COLO668 (cell line): ENCODE results near the gene ARHGAP27.
A peak's percentile ranks its signal among the peaks of the same experiment; 100 is the strongest.

Experiments
- DNase-seq: peaks from one replicate; lab custom pipeline; 2025; ENCODE audit not compliant: unreplicated experiment; lab: John Stamatoyannopoulos, UW

Gene ARHGAP27

GRCh38 chr17:45408611-45409421 is 23.9 kb downstream of the ARHGAP27 start:
- no peak for DNase-seq

- DNase-seq = no peak
Observed at GRCh38 chr17:45406107-45406506, 26.6 kb downstream of the ARHGAP27 start.

- no peak for DNase-seq
Observed at GRCh38 chr17:45405250-45406086, 27.2 kb downstream of the ARHGAP27 start.

- no peak for DNase-seq
Observed at GRCh38 chr17:45404870-45405249, 27.8 kb downstream of the ARHGAP27 start.

- DNase-seq = no peak
Observed at GRCh38 chr17:45403906-45404490, 28.7 kb downstream of the ARHGAP27 start.

- no peak for DNase-seq
Observed at GRCh38 chr17:45402916-45403315, 29.8 kb downstream of the ARHGAP27 start.

GRCh38 chr17:45398800-45399199 is 33.9 kb downstream of the ARHGAP27 start:
- no peak for DNase-seq

- DNase-seq = no peak
Observed at GRCh38 chr17:45397796-45398195, 34.9 kb downstream of the ARHGAP27 start.

- no peak for DNase-seq
Observed at GRCh38 chr17:45396496-45397205, 36.0 kb downstream of the ARHGAP27 start.

GRCh38 chr17:45395569-45396415 is 36.9 kb downstream of the ARHGAP27 start:
- no peak for DNase-seq

- DNase-seq = peak; percentile 49
Observed at GRCh38 chr17:45394913-45395568, 37.6 kb downstream of the ARHGAP27 start.

GRCh38 chr17:45394564-45394912 is 38.1 kb downstream of the ARHGAP27 start:
- DNase-seq = no peak

GRCh38 chr17:45394091-45394490 is 38.6 kb downstream of the ARHGAP27 start:
- DNase-seq = no peak

GRCh38 chr17:45393411-45393810 is 39.3 kb downstream of the ARHGAP27 start:
- DNase-seq = no peak

GRCh38 chr17:45391918-45392317 is 40.8 kb downstream of the ARHGAP27 start:
- DNase-seq = no peak

- DNase-seq = no peak
Observed at GRCh38 chr17:45391291-45391690, 41.4 kb downstream of the ARHGAP27 start.

GRCh38 chr17:45389354-45389753 is 43.3 kb downstream of the ARHGAP27 start:
- no peak for DNase-seq

GRCh38 chr17:45388604-45389325 is 43.9 kb downstream of the ARHGAP27 start:
- no peak for DNase-seq

GRCh38 chr17:45387739-45388138 is 44.9 kb downstream of the ARHGAP27 start:
- no peak for DNase-seq
